ENCODE data around the gene MRAP.

GRCh38 chr21:32332463-32332951 lies 33.9 kb downstream of the MRAP start:
- TF ChIP-seq POLR2AphosphoS5 (IDR thresholded peaks at IDR 0.05) (no peak), CTCF (IDR thresholded peaks at IDR 0.05) (no peak)
